C4-2B (cell line): Measurements from ENCODE around the gene COQ6.
"Not testable (repeated sequence)": the region's sequence is repeated elsewhere in the genome, so short reads cannot be mapped to it uniquely, and the experiment has no call there.

Source experiments
- H3K27ac ChIP-seq: fragments of 450-650 bp; 2 replicates; pipeline ENCODE4 v1.5.1; 2017
- ZFX ChIP-seq: fragments of 450-650 bp; IDR thresholded peaks from 2 replicates; pipeline ENCODE4 v1.6.1; 2017
- TF ChIP-seq, protein P1 (sequence below): fragments of 450-650 bp; conservative IDR thresholded peaks from 2 replicates; pipeline ENCODE4 v1.5.1; 2017; ENCODE audit warnings: mild to moderate bottlenecking

COQ6 gene

DNA sequence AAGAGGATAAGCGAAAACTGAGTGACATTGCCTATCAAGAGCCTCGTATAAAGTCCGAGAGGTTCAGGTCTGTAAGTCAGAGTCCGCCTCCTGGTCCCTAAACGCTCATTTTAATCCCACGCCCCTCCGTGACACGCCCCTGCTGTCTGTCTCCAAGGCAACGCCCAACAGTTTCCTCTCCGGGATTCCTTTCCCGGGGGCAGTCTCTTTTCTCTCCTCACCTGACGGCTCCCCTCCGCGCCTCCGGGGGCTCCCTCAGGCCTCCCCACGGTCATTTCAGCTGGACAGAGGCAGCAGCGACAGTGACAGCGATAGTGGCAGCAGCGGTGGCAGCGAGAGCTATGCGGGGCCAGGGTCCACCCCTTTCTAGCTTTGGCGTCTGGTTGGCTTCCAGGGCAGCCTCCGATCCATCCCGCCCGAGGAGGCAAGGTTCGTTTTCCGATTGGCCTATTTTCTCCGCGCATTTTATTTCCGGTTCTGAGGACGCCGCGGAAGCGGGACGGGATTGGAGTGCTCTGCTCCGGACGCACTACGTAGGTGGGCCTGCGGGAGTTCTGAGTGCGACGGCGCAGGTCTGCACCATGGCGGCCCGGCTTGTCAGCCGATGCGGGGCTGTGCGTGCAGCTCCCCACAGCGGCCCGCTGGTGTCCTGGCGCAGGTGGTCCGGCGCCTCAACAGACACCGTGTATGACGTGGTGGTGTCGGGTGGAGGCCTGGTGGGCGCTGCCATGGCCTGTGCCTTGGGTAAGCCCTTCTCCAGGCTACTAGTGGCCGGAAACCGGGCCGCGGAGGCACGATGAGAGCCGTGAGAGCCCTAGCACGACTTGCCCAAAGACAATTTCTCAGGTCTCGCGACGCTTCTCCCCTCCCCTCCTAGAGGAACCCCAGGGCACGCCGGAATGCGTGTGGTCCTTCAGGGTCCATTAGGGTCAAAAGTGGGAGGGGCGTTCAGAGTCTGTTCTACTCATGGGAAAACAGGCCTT lies at the start of gene COQ6, which contains the start of gene FAM161B:
COQ6 (plus strand) TSS at position 551 of the 983 bp plus-strand sequence; CDS start at position 582, 31 bp downstream.
FAM161B (minus strand) TSS at position 343 of the 983 bp plus-strand sequence; CDS start at position 275, 68 bp downstream.
- TF ChIP-seq, protein P1, sequence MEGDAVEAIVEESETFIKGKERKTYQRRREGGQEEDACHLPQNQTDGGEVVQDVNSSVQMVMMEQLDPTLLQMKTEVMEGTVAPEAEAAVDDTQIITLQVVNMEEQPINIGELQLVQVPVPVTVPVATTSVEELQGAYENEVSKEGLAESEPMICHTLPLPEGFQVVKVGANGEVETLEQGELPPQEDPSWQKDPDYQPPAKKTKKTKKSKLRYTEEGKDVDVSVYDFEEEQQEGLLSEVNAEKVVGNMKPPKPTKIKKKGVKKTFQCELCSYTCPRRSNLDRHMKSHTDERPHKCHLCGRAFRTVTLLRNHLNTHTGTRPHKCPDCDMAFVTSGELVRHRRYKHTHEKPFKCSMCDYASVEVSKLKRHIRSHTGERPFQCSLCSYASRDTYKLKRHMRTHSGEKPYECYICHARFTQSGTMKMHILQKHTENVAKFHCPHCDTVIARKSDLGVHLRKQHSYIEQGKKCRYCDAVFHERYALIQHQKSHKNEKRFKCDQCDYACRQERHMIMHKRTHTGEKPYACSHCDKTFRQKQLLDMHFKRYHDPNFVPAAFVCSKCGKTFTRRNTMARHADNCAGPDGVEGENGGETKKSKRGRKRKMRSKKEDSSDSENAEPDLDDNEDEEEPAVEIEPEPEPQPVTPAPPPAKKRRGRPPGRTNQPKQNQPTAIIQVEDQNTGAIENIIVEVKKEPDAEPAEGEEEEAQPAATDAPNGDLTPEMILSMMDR, result no peak
- TF ChIP-seq ZFX, result peak; percentile 93

DNA sequence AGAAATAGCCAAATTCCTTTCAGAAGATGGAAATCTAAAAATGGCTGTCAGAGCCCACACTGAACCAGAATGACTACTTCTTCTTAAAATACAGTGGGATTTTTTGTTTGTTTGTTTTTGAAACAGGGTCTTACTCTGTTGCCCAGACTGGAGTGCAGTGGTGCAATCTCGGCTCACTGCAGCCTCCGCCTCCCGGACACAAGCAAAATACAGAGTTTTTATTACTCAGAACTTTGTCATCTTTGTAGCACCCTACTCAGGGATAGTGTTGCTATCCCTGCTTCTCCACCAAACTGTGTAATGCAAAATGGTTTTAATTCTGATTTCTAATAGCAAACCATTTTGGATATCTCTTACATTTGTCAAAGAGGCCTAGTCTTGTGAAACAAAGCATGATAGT lies 47.1 kb upstream of the COQ6 start:
- H3K27ac ChIP-seq, result no peak overlapping the region
- TF ChIP-seq, protein P1, result no peak
- no peak for TF ChIP-seq ZFX

More for the DNA sequence above, at the start of gene COQ6, which contains the start of gene FAM161B:
- peak within 1 kb of the TSS; percentile 82 for H3K27ac ChIP-seq

DNA sequence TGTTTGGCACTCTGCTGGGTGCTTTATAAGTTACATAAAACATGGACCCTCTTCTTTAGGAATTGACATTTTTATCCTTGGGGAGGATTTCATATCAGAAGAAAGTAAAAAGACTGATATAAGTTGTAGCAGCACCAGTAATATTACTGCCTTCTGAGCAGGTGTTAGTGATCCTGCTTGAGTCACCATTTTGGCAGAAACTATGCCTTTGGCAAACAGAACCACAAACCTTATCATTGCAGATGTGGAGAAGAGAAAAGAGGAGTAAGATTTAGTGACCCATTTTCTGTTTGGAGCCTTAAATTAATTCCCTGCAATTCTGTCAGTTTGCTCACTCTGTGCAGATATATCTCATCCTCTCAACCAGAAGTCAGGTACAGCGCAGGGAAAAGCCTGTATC lies 40.4 kb upstream of the COQ6 start:
- no peak overlapping the region for H3K27ac ChIP-seq
- no peak for TF ChIP-seq ZFX
- TF ChIP-seq, protein P1, result no peak

DNA sequence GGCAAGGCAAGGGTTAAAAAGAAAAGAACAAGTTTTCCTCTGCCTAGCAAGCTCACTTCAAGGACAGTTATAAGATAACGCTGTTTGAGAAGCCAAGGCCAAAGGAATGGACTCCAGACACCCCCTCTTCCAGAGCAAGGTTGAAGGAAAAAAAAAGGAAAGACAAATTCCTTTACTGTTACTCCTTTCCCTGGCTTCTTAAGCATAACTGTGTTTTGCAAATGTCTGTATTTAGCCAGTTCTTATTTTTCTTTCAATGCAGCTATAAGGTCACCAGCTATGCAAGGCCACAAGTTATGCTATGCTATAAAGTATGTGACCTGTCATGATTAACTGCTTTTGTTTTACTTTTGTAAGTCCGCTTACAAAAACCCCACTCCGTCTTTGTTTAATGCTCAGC lies 36.8 kb upstream of the COQ6 start:
- TF ChIP-seq, protein P1, result no peak
- no peak for TF ChIP-seq ZFX
- H3K27ac ChIP-seq, result no peak overlapping the region

DNA sequence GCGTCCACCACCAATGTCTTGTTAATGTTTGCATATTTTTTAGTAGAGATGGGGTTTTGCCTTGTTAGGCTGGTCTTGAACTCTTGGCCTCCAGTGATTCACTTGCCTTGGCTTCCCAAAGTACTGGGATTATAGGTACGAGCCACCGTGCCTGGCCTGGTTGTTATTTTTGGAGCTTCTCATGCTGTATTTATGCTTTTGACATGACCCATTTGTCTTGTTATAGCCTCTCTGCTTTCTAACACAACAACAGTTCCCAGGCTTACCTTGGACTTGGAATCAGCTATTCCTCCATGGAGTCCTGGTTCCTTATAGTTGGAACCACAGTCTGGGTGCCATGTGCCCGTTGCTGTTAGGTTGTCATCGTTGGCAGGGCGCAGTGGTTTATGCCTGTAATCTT lies 33.8 kb upstream of the COQ6 start:
- TF ChIP-seq ZFX, result no peak
- TF ChIP-seq, protein P1, result no peak
- no peak overlapping the region for H3K27ac ChIP-seq

DNA sequence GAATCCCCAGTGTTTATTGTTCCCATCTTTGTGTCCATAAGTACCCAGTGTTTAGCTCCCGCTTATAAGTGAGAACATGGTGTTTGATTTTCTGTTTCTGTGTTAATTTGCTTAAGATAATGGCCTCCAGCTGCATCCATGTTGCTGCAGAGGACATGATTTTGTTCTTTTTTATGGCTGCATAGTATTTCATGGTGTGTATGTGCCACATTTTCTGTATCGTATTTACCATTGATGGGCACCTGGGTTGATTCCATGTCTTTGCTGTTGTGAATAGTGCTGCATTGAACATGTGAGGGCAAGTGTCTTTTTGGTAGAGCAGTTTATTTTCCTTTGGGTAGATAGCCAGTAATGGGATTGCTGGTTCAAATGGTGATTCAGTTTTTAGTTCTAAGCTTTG lies 30.6 kb upstream of the COQ6 start:
- H3K27ac ChIP-seq, result not testable (repeated sequence)

DNA sequence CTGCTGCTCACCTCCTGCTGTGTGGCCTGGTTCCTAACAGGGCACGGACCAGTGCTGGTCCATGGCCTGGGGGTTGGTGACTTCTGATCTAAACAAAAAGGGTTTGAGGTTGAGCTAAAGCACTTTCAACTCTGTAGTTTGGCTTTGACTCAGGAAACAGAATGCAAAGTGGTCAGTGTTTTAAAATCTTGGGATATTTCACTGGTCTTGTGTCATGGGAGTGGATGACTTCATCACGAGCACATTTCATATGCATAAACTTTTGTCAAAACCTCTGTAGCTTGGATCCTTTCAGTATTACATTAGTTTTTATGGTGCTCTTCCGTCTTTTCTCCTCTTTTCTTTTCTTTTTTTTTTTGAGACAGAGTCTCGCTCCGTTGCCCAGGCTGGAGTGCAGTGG lies 25.8 kb upstream of the COQ6 start:
- no peak overlapping the region for H3K27ac ChIP-seq
- TF ChIP-seq ZFX, result no peak

DNA sequence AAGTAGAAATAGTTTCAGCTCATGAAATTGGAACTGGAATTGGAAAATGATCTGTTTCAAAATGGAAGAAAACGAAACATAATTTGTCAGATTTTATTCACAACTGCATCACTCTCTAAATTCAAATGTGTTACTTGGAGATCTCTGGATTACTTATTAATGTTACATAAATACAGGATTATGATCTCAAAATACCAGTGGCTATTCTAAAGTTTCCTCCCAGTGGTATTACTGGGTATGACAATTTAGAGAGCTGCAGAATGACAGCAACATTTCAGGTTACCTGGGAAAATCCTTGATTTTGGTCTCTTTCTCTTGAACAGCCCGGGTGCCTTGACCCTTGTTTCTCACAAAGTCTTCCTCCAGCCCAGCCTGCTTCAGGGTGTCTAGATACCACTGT lies 14.4 kb upstream of the COQ6 start:
- H3K27ac ChIP-seq, result no peak overlapping the region
- TF ChIP-seq, protein P1, result no peak; the same call in 1 of the 2 replicates
- no peak for TF ChIP-seq ZFX
